Stimulated activated CD4-positive, alpha-beta T cell treated with anti-CD3 and anti-CD28 coated beads, Interleukin-2, amount 100 ng/mL, for 48 hours (primary cell): Measurements from ENCODE around the gene STAB2.
"Not testable (repeated sequence)": the region's sequence is repeated elsewhere in the genome, so short reads cannot be mapped to it uniquely, and the experiment has no call there.

Source experiments
- DNase-seq, 2 donors: peaks; one replicate each; pipeline ENCODE4 v3.0.0-alpha.2; 2020

Gene STAB2

GRCh38 chr12:103653568-103654173 lies 66.6 kb downstream of the STAB2 start:
- not testable (repeated sequence) for DNase-seq

- no peak for DNase-seq
Measured at GRCh38 chr12:103654816-103655215, 67.7 kb downstream of the STAB2 start.

GRCh38 chr12:103656291-103656690 lies 69.2 kb downstream of the STAB2 start:
- DNase-seq: no peak

- DNase-seq: no peak
Measured at GRCh38 chr12:103657331-103657730, 70.3 kb downstream of the STAB2 start.

GRCh38 chr12:103664626-103665025 lies 77.6 kb downstream of the STAB2 start:
- no peak for DNase-seq

- no peak for DNase-seq
Measured at GRCh38 chr12:103665971-103666370, 78.9 kb downstream of the STAB2 start.

GRCh38 chr12:103667125-103667524 lies 80.1 kb downstream of the STAB2 start:
- DNase-seq: no peak

GRCh38 chr12:103668520-103668919 lies 81.4 kb downstream of the STAB2 start:
- no peak for DNase-seq

- no peak for DNase-seq
Measured at GRCh38 chr12:103671367-103671766, 84.3 kb downstream of the STAB2 start.

- DNase-seq: no peak
Measured at GRCh38 chr12:103672401-103673119, 85.5 kb downstream of the STAB2 start.

- no peak for DNase-seq
Measured at GRCh38 chr12:103673487-103673886, 86.4 kb downstream of the STAB2 start.

- DNase-seq: no peak
Measured at GRCh38 chr12:103673891-103674375, 86.9 kb downstream of the STAB2 start.

- DNase-seq: no peak
Measured at GRCh38 chr12:103676893-103677292, 89.8 kb downstream of the STAB2 start.

GRCh38 chr12:103677341-103677740 lies 90.3 kb downstream of the STAB2 start:
- no peak for DNase-seq

GRCh38 chr12:103677905-103678304 lies 90.8 kb downstream of the STAB2 start:
- DNase-seq: no peak

GRCh38 chr12:103679421-103680170 lies 92.5 kb downstream of the STAB2 start:
- DNase-seq: no peak

- no peak for DNase-seq
Measured at GRCh38 chr12:103680591-103681141, 93.6 kb downstream of the STAB2 start.

GRCh38 chr12:103686026-103686425 lies 99.0 kb downstream of the STAB2 start:
- no peak for DNase-seq

GRCh38 chr12:103687253-103687652 lies 100.2 kb downstream of the STAB2 start:
- no peak for DNase-seq

- no peak for DNase-seq
Measured at GRCh38 chr12:103688376-103689063, 101.4 kb downstream of the STAB2 start.

GRCh38 chr12:103690426-103690825 lies 103.4 kb downstream of the STAB2 start:
- no peak for DNase-seq

- no peak for DNase-seq
Measured at GRCh38 chr12:103691063-103691462, 104.0 kb downstream of the STAB2 start.

GRCh38 chr12:103696101-103696500 lies 109.0 kb downstream of the STAB2 start:
- DNase-seq: no peak
